WERI-Rb-1 (cell line): ENCODE results near the gene SEPTIN6.
A peak's percentile ranks its signal among the peaks of the same experiment; 100 is the strongest.

Experiments
- DNase-seq: peaks from one replicate; pipeline ENCODE4 v3.0.0-alpha.2; 2020
- H3K27ac ChIP-seq: fragments of 250-450 bp; sonication (Bioruptor Pico); 2 replicates; pipeline ENCODE4 v1.5.1; 2020; ENCODE audit warnings: mild to moderate bottlenecking, moderate library complexity
- H3K27me3 ChIP-seq: fragments of 250-450 bp; sonication (Bioruptor Pico); 2 replicates; pipeline ENCODE4 v1.5.1; 2021; ENCODE audit warnings: mild to moderate bottlenecking, low read depth, moderate library complexity; ENCODE audit not compliant: insufficient read depth, severe bottlenecking
- H3K36me3 ChIP-seq: fragments of 250-450 bp; sonication (Bioruptor Pico); 2 replicates; pipeline ENCODE4 v1.5.1; 2020; ENCODE audit warnings: mild to moderate bottlenecking, moderate library complexity
- H3K4me3 ChIP-seq: 2 replicates; pipeline ENCODE4 v1.5.1; 2011; ENCODE audit warnings: low read depth, mild to moderate bottlenecking, control low read depth, low read length
- H3K9me3 ChIP-seq: fragments of 250-450 bp; sonication (Bioruptor Pico); 2 replicates; pipeline ENCODE4 v1.5.1; 2021; ENCODE audit warnings: mild to moderate bottlenecking, moderate library complexity; ENCODE audit not compliant: severe bottlenecking
- TF ChIP-seq, protein P1 (sequence below): IDR thresholded peaks from 2 replicates; pipeline ENCODE4 v1.5.1; 2011; ENCODE audit warnings: low read depth, mild to moderate bottlenecking, control low read depth, inconsistent platforms, low read length

SEPTIN6 gene

DNA sequence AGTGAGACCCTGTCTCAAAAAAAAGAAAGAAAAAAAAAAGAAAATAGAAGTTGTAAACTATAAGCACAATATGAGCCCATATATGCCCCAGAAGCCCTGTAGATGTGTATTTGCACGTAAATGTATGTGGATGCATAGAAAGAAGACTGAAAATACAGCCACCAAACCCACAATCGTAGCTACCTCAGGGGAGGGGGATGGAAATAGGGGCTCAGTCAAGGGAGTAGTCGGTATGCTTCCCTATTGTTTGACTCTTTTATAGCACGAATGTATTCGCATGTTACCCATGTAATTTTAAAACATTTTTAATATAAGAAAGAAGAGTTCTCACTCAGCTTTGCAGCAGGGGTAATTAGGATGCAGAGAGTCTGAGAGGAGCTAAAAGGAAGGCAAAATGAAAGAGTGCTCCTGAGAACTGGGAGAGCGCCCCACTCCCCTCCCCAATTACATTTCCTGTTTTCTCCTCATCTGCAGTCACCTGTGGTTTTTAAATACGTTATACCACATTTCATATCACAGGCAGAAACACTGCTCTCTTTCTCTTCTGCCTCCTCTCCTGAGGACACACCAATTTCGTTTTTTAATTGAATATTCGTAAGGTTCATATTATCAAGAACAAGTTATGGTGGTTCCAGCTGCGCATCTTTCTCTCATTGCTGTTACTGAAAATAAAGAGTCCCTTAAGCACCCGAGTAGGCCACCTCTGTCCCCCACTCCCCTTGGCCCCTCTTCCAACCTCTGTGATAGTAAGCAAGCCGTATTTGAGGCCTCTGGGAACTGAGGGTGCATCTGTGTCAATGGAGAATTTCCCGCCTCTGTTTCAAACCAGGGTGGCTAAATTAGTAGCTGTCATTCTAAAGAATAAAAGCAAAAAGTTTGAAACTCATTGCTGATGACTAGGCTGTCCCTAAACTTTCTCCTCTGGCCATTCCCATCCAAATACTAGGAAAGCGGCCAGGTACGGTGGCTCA is 10.7 kb downstream of the SEPTIN6 start:
- H3K4me3 ChIP-seq = no peak overlapping the region
- peaks cover 11% of the 10 kb centered on the region for H3K27me3 ChIP-seq
- no peaks in the 10 kb centered on the region for H3K9me3 ChIP-seq
- DNase-seq = no peak
- H3K36me3 ChIP-seq = no peaks in the 10 kb centered on the region
- H3K27ac ChIP-seq = no peak overlapping the region
- TF ChIP-seq, protein P1, sequence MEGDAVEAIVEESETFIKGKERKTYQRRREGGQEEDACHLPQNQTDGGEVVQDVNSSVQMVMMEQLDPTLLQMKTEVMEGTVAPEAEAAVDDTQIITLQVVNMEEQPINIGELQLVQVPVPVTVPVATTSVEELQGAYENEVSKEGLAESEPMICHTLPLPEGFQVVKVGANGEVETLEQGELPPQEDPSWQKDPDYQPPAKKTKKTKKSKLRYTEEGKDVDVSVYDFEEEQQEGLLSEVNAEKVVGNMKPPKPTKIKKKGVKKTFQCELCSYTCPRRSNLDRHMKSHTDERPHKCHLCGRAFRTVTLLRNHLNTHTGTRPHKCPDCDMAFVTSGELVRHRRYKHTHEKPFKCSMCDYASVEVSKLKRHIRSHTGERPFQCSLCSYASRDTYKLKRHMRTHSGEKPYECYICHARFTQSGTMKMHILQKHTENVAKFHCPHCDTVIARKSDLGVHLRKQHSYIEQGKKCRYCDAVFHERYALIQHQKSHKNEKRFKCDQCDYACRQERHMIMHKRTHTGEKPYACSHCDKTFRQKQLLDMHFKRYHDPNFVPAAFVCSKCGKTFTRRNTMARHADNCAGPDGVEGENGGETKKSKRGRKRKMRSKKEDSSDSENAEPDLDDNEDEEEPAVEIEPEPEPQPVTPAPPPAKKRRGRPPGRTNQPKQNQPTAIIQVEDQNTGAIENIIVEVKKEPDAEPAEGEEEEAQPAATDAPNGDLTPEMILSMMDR = no peak

DNA sequence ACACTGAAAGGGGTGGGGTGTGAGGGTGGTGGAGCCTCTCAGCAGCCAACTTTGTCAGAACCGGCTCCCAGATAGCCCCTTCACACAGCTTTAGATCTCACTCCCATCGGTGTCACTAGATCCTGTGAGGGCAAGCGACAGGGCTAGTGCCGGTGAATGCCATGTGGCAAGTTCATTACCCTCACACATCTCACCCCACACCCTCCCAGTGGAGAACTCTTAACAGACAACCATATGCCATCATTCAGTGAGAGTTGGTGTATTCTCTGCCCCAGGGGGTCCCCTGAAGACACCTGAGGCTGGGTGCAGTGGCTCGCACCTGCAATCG is 15.3 kb downstream of the SEPTIN6 start:
- Histone ChIP-seq H3K4me3 (no peak overlapping the region), H3K27ac (no peak overlapping the region), H3K36me3 (no peaks in the 10 kb centered on the region), H3K9me3 (no peaks in the 10 kb centered on the region), H3K27me3 (peaks cover 10% of the 10 kb centered on the region)
- no peak for DNase-seq
- TF ChIP-seq, protein P1 = no peak

DNA sequence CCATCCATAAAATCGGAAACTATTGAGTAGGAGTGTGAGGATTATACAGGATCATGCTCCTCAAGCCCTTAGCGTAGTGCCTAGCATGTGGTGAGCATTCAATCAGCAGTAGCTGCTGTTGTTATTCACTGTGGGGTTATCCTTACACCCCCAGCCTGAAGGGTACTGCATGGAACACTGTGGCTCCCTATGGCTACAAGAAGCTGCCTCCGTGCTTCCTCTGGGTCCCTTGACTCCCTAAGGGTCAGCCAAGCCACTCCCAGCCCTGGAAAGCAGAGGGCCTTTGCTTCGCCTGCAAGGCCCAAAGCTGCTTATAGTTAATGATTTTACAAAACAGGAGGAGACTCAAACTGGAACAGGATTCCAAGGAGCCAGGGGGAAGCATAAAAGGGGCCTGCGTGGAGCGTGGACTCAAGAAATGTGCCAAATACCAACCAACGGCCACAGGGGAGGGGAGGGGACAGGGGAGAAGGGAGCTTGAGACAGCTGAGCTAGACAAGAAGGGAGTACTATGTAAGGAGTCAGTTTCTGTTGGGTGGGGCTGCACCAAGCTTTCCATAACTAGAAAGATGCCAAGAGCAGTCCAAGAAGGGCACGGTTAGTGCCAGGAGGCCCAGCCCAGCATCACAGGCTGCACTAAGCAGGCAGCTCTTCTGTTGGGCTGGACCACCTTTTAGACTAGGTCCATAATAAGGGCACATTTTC is 15.9 kb downstream of the SEPTIN6 start:
- peak; percentile 12 for DNase-seq
- Histone ChIP-seq H3K4me3 (no peak overlapping the region), H3K36me3 (no peaks in the 10 kb centered on the region), H3K9me3 (no peaks in the 10 kb centered on the region), H3K27me3 (peaks cover 12% of the 10 kb centered on the region), H3K27ac (no peak overlapping the region)
- TF ChIP-seq, protein P1 = no peak

DNA sequence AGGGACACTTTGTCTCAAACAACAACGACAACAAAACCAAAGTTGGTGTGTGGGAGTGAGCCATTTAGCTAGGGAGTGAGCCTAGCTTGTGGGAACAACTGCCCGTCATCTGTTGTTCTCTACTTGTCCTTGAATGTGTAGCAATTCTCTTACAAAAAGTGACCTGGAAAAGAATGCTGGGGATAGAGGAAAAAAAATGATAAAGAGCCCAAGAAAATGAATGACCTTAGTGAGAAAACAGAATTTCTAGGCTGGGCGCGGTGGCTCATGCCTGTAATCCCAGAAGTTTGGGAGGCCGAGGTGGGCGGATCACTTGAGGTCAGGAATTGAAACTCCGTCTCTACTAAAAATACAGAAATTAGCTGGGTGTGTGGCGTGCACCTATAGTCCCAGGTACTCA is 19.6 kb downstream of the SEPTIN6 start:
- peaks cover 16% of the 10 kb centered on the region for H3K27me3 ChIP-seq

DNA sequence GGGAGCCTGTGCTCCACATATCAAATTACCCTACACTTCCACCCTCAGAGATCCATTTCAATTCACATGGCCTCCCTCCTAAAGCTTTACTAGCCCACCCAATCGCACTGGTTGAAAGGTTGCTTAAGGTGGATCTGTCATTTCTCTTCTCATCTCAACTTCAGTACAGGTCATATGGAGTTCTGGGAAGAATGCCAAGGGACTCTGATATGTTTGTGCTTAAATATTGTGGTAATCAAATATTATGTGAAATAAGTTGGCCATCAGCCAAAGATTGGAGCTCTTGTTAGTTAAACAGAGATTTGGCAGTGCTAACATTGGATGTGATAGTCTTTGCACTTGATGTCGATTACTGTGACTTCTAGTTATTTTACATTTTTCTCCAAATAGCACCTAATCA is 20.5 kb downstream of the SEPTIN6 start:
- peaks cover 18% of the 10 kb centered on the region for H3K27me3 ChIP-seq
- TF ChIP-seq, protein P1 = no peak
- no peak overlapping the region for H3K4me3 ChIP-seq
- no peak for DNase-seq
- no peak overlapping the region for H3K27ac ChIP-seq
- no peaks in the 10 kb centered on the region for H3K36me3 ChIP-seq
- H3K9me3 ChIP-seq = no peaks in the 10 kb centered on the region

More for the DNA sequence above, 19.6 kb downstream of the SEPTIN6 start:
- Histone ChIP-seq H3K36me3 (no peaks in the 10 kb centered on the region), H3K27ac (no peak overlapping the region), H3K9me3 (no peaks in the 10 kb centered on the region), H3K4me3 (no peak overlapping the region)
- DNase-seq = no peak
- TF ChIP-seq, protein P1 = no peak
